Activated naive CD8-positive, alpha-beta T cell (primary cell): Measurements from ENCODE around the gene ATAD3C.
"Not testable (repeated sequence)": the region's sequence is repeated elsewhere in the genome, so short reads cannot be mapped to it uniquely, and the experiment has no call there.

Experiments
- H3K27ac Mint-ChIP-seq: one replicate; pipeline ENCODE4 v1.8.0; 2021; ENCODE audit warnings: mixed read lengths
- H3K27me3 Mint-ChIP-seq: one replicate; pipeline ENCODE4 v1.8.0; 2021; ENCODE audit warnings: mixed read lengths
- H3K36me3 Mint-ChIP-seq: one replicate; pipeline ENCODE4 v1.8.0; 2021; ENCODE audit warnings: mixed read lengths
- H3K4me1 Mint-ChIP-seq: one replicate; pipeline ENCODE4 v1.8.0; 2021; ENCODE audit warnings: low read depth, mixed read lengths
- H3K4me3 Mint-ChIP-seq: one replicate; pipeline ENCODE4 v1.8.0; 2021; ENCODE audit warnings: mild to moderate bottlenecking, mixed read lengths
- H3K9me3 Mint-ChIP-seq: one replicate; pipeline ENCODE4 v1.8.0; 2021; ENCODE audit warnings: low read depth, mixed read lengths

The ATAD3C gene

DNA sequence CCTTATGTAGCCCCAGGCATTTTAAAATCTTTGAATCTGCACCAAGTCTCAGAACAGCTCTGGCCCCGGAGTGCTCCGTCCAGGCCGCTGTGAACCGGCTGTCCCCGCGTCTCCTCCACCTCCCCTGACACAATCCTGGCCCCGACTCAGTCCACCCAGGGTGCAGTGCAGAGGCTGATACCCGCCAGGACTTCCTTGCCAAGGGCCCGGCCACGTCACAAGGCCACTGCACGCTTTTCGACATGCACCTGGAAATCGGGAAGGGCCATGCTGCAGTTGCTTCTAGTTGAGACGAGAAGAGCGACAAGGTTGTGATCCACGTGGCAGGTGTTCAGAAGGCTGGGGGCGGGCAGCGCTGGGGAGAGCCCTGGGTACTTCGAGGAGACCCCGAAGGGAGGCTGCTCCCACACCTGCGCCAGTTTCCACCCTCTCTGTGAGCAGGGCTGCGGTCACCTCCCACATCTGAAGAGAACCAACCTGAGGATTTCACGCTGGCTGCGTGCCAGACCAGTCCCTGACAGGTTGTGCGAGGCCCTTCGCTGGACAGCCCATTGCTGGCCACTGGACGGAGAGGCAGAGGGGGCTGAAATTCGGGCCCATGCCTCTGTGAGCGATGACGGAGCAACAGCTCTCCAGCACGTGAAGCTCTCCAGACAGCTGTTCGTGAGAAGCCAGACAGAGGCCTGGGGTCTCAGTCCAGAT lies 7.3 kb upstream of the ATAD3C start:
- H3K4me3 Mint-ChIP-seq = no peak overlapping the region
- no peaks in the 10 kb centered on the region for H3K9me3 Mint-ChIP-seq
- peaks cover 2% of the 10 kb centered on the region for H3K4me1 Mint-ChIP-seq
- H3K36me3 Mint-ChIP-seq = no peaks in the 10 kb centered on the region
- H3K27ac Mint-ChIP-seq = no peak overlapping the region
- no peaks in the 10 kb centered on the region for H3K27me3 Mint-ChIP-seq

DNA sequence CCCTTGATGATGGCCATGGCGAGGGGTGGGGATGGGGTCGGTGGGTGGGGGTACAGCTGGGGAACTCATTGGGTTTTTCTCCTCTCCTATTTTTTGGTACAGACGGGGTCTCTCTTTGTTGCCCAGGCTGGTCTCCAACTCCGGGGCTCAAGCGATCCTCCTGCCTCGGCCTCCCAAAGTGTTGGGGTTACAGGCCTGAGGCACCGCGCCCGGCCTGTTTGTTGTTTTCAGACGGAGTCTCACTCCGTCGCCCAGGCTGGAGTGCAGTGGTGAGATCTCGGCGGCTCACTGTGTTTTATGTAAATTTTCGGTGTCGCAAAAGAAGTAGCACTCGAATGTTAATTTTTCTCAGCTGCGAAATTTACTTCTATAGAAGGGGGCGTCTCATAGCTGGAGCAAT lies 2.9 kb upstream of the ATAD3C start:
- H3K9me3 Mint-ChIP-seq, H3K27ac Mint-ChIP-seq, H3K4me1 Mint-ChIP-seq, H3K4me3 Mint-ChIP-seq, H3K36me3 Mint-ChIP-seq, H3K27me3 Mint-ChIP-seq: not testable (repeated sequence)

DNA sequence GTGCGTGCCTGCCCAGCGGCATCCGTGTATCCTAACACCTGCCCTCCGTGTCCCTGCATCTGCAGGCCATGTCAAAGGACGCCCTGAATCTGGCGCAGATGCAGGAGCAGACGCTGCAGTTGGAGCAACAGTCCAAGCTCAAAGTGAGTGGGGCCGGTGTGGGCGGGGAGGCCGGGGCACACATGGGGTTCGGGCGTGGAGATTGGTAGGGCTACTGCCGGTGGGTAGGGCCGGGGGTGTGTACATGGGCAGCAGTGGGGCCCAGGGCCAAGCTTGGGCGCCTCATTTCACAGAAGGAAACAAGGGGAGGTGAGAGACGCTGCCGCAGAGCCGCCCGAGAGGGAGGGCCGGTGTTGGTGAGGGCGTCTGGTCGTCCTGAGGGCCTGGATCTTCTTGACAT lies 1.1 kb downstream of the ATAD3C start:
- H3K36me3 Mint-ChIP-seq, H3K4me1 Mint-ChIP-seq, H3K4me3 Mint-ChIP-seq, H3K27ac Mint-ChIP-seq, H3K27me3 Mint-ChIP-seq, H3K9me3 Mint-ChIP-seq: not testable (repeated sequence)

DNA sequence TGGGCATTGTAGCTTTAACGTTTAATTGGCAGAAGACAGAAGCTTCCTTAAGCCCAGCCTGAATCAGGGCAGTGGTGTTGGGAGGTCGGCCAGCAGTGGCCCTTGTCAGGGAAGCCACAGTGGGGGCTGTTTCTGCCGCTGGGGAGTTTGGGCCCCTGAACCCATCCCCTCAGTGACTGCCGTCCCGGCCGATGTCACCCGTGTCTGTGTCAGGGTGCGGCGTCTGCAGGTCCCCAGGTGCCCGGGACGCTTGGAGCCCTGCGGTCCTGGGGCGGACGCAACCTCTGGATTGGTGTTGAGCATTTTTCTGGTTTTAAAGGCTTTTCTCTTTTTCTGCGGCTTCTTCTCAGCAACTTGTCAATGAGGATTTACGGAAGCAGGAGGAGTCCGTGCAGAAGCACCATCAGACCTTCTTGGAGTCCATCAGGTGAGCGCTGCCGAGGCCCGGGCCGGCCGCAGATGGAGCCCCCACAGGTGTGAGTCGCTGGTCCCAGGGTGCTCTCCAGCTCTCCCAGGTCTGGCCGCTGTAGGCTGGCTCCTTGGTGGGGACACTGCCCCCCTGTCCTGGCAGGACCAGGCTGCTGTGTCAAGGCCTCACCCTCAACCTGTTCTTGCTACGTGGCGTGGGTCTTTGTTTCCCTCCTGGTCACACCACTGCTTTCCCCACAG lies 2.3 kb downstream of the ATAD3C start:
- Mint-ChIP-seq H3K4me1 (no peaks in the 10 kb centered on the region), H3K27me3 (no peaks in the 10 kb centered on the region), H3K9me3 (no peaks in the 10 kb centered on the region), H3K36me3 (no peaks in the 10 kb centered on the region), H3K4me3 (no peak overlapping the region), H3K27ac (no peak overlapping the region)

DNA sequence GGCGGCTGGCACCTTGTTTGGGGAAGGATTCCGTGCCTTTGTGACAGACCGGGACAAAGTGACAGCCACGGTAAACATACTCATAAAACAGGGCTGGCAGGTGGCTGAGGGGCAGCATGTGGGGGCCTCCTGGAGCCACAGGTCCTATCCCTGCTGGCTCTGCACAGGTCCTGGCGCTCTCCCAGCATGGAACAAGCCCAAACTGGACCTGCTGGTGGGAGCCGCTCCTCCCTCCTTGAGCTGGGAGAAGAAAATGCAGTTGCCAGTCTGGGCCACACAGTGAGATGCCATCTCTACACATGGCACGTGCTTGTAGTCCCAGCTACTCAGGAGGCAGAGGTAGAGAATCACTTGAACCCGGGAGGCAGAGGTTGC lies 2.9 kb downstream of the ATAD3C start:
- H3K4me3 Mint-ChIP-seq, H3K4me1 Mint-ChIP-seq, H3K27me3 Mint-ChIP-seq, H3K36me3 Mint-ChIP-seq, H3K27ac Mint-ChIP-seq, H3K9me3 Mint-ChIP-seq: not testable (repeated sequence)

DNA sequence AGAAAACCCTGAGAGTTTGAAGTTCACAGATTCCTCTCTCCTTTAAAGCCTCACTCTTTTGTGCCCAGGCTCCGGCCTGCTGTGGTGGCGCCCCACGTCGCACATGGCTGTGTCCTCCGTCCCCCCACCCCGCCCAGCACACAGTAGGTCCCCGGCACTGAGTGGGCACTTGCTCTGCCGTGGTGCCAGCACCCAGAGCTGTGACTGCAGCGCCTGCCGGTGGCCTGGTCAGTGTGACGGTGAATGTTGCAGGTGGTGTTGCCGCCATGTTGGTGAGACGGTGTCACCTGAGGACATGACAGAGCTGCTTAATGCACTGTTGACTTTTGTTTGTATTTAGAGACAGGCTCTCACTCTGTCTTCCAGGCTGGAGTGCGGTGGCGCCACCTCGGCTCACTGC lies 3.4 kb downstream of the ATAD3C start:
- H3K4me3 Mint-ChIP-seq = no peak overlapping the region
- H3K27me3 Mint-ChIP-seq = no peaks in the 10 kb centered on the region
- H3K9me3 Mint-ChIP-seq = no peaks in the 10 kb centered on the region
- H3K4me1 Mint-ChIP-seq = no peaks in the 10 kb centered on the region
- no peaks in the 10 kb centered on the region for H3K36me3 Mint-ChIP-seq
- H3K27ac Mint-ChIP-seq = no peak overlapping the region

DNA sequence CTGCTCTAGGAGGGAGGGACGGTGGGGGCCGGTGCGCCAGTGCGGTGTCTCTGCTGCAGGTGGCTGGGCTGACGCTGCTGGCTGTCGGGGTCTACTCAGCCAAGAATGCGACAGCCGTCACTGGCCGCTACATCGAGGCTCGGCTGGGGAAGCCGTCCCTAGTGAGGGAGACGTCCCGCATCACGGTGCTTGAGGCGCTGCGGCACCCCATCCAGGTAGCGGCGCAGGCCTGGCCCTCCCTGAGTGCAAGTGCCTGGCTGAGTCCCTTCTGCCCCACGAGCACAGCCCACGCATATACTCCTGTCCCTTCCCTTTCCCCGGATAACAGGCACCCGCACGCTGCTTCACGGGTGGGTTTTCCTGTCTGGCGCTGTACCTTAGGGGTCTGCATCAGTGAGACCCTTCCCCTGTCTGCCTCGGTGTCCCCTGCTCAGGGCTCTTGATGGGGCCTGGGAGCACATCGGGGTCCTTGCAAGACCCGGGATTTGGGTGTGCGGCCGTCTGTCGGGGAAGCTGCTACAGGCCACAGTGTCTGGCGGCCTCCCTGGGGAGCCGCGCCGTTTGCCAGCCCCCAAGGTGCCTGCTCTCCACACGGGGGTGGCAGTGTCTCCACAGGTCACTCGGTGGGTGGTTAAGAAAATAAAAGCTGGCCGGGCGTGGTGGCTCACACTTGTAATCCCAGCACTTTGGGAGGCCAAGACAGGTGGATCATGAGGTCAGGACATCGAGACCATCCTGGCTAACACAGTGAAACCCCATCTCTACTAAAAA lies 5.0 kb downstream of the ATAD3C start:
- not testable (repeated sequence) for H3K36me3 Mint-ChIP-seq, H3K27ac Mint-ChIP-seq, H3K9me3 Mint-ChIP-seq, H3K4me1 Mint-ChIP-seq, H3K27me3 Mint-ChIP-seq, H3K4me3 Mint-ChIP-seq

DNA sequence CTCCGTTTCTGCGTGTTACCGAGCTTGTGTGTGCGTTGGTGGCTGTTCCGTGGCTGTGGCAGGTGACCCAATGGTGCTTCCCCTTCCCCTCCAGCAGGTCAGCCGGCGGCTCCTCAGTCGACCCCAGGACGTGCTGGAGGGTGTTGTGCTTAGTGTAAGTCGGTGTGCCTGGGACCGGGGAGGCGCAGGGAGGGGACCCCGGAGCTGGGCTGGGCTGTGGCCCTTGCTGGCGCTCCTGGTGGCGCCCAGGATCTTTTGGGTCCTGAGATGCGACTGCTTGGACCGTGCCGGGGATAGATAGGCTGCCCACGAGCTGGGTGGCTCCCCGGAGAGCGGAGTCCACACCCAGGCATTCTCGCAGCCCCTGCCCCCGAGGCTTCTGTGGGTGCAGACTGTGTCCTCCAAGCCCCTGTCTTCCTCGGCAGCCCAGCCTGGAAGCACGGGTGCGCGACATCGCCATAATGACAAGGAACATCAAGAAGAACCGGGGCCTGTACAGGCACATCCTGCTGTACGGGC lies 5.9 kb downstream of the ATAD3C start:
- Mint-ChIP-seq H3K27me3 (no peaks in the 10 kb centered on the region), H3K4me1 (no peaks in the 10 kb centered on the region), H3K4me3 (no peak overlapping the region), H3K36me3 (no peaks in the 10 kb centered on the region), H3K9me3 (no peaks in the 10 kb centered on the region), H3K27ac (no peak overlapping the region)

DNA sequence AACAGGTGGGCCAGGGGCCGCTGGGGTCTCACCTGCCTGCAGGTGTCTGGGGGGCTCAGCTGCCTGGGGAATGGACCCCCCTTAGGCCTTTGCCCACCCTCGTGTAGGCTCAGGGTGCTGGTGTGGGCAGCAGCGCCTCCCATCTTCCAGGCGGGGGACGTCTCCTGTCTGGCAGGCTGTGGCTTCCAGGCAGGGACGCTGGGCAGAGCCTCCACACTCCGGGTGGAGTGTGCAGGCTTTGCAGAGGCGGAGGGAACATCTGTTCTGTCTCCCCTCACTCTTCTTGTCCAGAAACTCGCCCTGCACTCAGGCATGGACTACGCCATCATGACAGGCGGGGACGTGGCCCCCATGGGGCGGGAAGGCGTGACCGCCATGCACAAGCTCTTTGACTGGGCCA lies 6.4 kb downstream of the ATAD3C start:
- H3K27ac Mint-ChIP-seq, H3K27me3 Mint-ChIP-seq, H3K36me3 Mint-ChIP-seq, H3K9me3 Mint-ChIP-seq, H3K4me1 Mint-ChIP-seq, H3K4me3 Mint-ChIP-seq: not testable (repeated sequence)

DNA sequence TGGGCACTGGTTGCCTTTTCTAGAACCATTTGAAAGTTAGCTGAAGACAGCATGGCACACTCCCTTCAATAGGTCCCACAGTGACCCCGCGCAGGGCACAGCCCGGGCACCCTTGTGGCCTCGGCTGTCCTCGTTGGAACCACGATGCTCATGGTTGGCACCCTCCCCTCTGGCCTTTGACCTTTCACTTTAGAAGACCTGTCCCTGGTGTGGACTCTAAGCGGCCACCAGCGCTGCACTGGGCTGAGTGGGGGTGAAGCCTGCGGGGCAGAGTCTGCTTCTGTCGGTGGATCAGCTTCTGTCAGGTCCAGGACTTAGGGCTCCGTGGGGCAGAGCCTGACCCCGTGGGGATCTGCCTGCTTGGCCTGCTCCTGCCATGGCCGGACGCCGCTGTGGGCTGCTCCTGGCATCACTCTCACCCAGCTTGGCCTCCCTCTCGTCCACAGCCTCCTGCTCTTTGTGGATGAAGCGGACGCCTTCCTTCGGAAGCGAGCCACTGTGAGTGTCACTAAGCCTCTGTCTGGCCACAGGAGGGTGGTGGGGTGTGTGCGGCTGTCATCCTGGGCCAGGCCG lies 7.3 kb downstream of the ATAD3C start:
- not testable (repeated sequence) for H3K4me3 Mint-ChIP-seq, H3K9me3 Mint-ChIP-seq, H3K36me3 Mint-ChIP-seq, H3K27me3 Mint-ChIP-seq, H3K4me1 Mint-ChIP-seq, H3K27ac Mint-ChIP-seq

DNA sequence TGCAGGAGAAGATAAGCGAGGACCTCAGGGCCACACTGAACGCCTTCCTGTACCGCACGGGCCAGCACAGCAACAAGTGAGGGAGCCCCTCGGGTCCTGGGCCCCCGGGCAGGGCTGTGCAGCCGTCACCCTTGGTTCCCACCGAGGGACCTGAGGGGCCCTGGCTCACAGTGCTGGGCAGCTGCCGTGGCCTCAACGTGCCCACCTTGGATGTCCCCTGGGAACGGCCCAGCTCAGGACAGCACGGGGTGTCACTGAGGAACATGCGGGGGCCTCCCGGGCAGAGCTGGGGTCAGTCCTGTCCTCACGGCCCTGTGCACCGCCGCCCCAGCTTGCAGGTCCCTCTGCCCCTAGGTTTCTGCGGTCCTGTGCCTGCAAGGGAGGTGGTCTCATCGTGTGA lies 9.7 kb downstream of the ATAD3C start:
- H3K27ac Mint-ChIP-seq, H3K36me3 Mint-ChIP-seq, H3K4me3 Mint-ChIP-seq, H3K27me3 Mint-ChIP-seq, H3K4me1 Mint-ChIP-seq, H3K9me3 Mint-ChIP-seq: not testable (repeated sequence)

DNA sequence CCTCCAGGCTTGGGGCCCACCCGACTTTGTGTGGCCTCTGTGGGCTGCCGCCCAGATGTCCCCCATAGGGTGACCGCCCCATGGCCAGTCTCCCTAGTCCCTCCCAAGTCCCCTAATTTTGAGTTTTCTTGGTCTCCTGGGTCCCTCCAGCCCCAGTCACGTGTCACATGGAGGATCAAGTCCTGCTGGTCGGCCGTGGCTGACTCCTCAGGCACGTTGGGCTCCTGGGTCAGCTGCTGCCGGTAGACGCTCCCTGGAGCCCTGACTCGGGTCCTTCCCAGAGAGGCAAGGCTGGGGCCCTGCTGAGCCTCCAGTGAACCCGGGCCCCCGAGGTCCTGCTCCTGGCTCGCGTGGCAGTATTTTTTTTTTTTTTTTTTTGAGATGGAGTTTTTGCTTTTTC lies 10.2 kb downstream of the ATAD3C start:
- not testable (repeated sequence) for H3K36me3 Mint-ChIP-seq, H3K9me3 Mint-ChIP-seq, H3K27ac Mint-ChIP-seq, H3K4me1 Mint-ChIP-seq, H3K27me3 Mint-ChIP-seq, H3K4me3 Mint-ChIP-seq

DNA sequence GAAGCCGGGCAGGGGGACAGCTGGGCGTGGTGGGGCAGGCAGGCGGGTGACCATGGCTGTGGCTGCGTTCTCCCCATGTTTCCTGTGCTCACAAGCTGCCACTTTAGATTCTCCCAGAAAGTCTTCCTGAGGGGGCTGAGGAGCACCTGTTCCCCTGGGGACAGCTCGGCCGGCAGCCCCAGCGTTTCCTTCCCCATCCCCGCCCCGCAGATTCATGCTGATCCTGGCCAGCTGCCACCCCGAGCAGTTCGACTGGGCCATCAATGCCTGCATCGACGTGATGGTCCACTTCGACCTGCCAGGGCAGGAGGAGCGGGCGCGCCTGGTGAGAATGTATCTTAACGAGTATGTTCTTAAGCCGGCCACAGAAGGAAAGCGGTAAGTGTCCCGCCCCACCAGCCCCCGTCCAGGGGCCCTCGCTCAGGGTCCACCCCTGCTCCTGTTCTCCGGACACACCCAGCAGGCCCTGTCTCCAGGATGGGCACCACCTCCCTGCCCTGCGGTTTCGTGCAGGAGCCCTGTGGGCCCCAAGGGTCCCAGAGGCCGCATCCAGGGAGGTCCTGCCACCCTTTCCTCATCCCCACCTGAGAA lies 11.1 kb downstream of the ATAD3C start:
- no peaks in the 10 kb centered on the region for H3K27me3 Mint-ChIP-seq

DNA sequence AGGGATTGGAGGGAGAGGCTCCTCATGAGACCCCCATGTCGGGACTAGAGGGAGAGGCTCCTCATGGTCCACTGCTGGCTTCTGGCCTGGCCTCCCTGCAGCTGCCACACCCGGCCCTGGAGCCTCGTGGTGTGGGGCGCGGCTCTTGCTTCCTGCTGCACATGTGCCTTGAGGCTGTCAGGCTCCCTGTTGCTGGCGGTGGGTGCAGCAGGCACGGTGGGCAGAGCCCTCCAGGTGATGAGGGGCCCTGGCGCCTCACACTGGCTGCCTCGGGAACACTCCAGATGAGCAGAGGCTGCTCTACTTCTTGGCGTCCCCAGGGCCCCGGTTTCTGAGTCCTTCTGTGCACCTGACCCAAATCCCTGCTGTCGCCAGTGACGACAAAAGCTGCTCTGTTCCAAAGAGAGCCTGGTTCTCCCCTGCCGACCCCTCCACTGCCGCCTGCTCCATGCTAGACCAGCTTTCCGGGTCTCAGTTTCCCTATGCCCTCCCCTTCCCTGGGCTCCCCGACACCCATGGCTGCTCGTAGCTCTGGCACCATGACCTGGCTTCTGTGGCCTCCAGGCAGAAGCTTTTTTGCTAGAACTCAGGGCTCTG lies 12.3 kb downstream of the ATAD3C start:
- Mint-ChIP-seq H3K36me3 (no peaks in the 10 kb centered on the region), H3K9me3 (no peaks in the 10 kb centered on the region), H3K27ac (no peak overlapping the region), H3K4me1 (no peaks in the 10 kb centered on the region), H3K27me3 (no peaks in the 10 kb centered on the region), H3K4me3 (no peak overlapping the region)

More for the DNA sequence above, 11.1 kb downstream of the ATAD3C start:
- Mint-ChIP-seq H3K27ac (no peak overlapping the region), H3K9me3 (no peaks in the 10 kb centered on the region), H3K4me3 (no peak overlapping the region), H3K4me1 (no peaks in the 10 kb centered on the region), H3K36me3 (no peaks in the 10 kb centered on the region)
